ENCODE results near the gene SGSH. TPM values are rescaled to one million over a fixed set of nuclear protein-coding genes. Genes with fewer than 3 reads are reported as not detected.
"Not testable (repeated sequence)": the region's sequence is repeated elsewhere in the genome, so short reads cannot be mapped to it uniquely, and the experiment has no call there.

Gene SGSH
- total RNA-seq, 3 donors from 2014 or later (not counting 1 experiment from before 2014, with no cell fraction given): 73.4 to 96.5 (median 74.1) TPM

GRCh38 chr17:80203471-80203963 lies 16.6 kb downstream of the SGSH start:
- Histone ChIP-seq H3K36me3 (ENCODE audit: control insufficient read depth, insufficient read depth, low read length) (no peaks in the 10 kb centered on the region), H3K9me3 (ENCODE audit: control insufficient read depth, insufficient read depth, low read length) (no peaks in the 10 kb centered on the region), H3K4me3 (ENCODE audit: low read length) (no peak overlapping the region), H3K27ac (ENCODE audit: low read length) (no peak overlapping the region), H3K4me1 (ENCODE audit: control insufficient read depth, insufficient read depth, low read length) (no peaks in the 10 kb centered on the region), H3K27me3 (ENCODE audit: control insufficient read depth, insufficient read depth, low read length) (no peaks in the 10 kb centered on the region)
- ATAC-seq (no peak), DNase-seq (no peak)
- Mint-ChIP-seq H3K4me1 (no peaks in the 10 kb centered on the region), H3K36me3 (no peaks in the 10 kb centered on the region), H3K27ac (no peak overlapping the region), H3K27me3 (ENCODE audit: low read depth in 2 of 2) (no peaks in the 10 kb centered on the region), H3K9me3 (no peaks in the 10 kb centered on the region), H3K4me3 (no peak overlapping the region)
- 65% methylated on average over 11 of the region's 11 CpGs for WGBS (ENCODE audit: insufficient coverage)
- intact Hi-C loops (cut with micrococcal nuclease): no loop called here
- no peak for TF ChIP-seq CTCF (IDR thresholded peaks at IDR 0.05)

GRCh38 chr17:80202197-80202596 lies 17.9 kb downstream of the SGSH start:
- H3K4me1 ChIP-seq (ENCODE audit: control insufficient read depth, insufficient read depth, low read length): no peaks in the 10 kb centered on the region
- no peaks in the 10 kb centered on the region for H3K9me3 ChIP-seq (ENCODE audit: control insufficient read depth, insufficient read depth, low read length)
- DNase-seq: no peak
- no peak for TF ChIP-seq CTCF (IDR thresholded peaks at IDR 0.05)
- H3K4me3 Mint-ChIP-seq: no peak overlapping the region
- H3K4me3 ChIP-seq (ENCODE audit: low read length): no peak overlapping the region
- H3K27me3 ChIP-seq (ENCODE audit: control insufficient read depth, insufficient read depth, low read length): no peaks in the 10 kb centered on the region
- no peaks in the 10 kb centered on the region for H3K36me3 ChIP-seq (ENCODE audit: control insufficient read depth, insufficient read depth, low read length)
- no peaks in the 10 kb centered on the region for H3K27me3 Mint-ChIP-seq (ENCODE audit: low read depth in 2 of 2)
- WGBS (ENCODE audit: insufficient coverage): 94% methylated on average over 17 of the region's 17 CpGs
- H3K4me1 Mint-ChIP-seq: no peaks in the 10 kb centered on the region
- ATAC-seq: no peak
- H3K36me3 Mint-ChIP-seq: no peaks in the 10 kb centered on the region
- intact Hi-C loops (cut with micrococcal nuclease): no loop called here
- no peak overlapping the region for H3K27ac ChIP-seq (ENCODE audit: low read length)
- H3K9me3 Mint-ChIP-seq: no peaks in the 10 kb centered on the region
- no peak overlapping the region for H3K27ac Mint-ChIP-seq

- intact Hi-C loops (cut with micrococcal nuclease): no loop called here
- Mint-ChIP-seq H3K27me3 (ENCODE audit: low read depth in 2 of 2) (no peaks in the 10 kb centered on the region), H3K9me3 (no peaks in the 10 kb centered on the region), H3K27ac (no peak overlapping the region), H3K4me3 (no peak overlapping the region), H3K36me3 (no peaks in the 10 kb centered on the region), H3K4me1 (no peaks in the 10 kb centered on the region)
- 82% methylated on average over 15 of the region's 15 CpGs for WGBS (ENCODE audit: insufficient coverage)
- Histone ChIP-seq H3K36me3 (ENCODE audit: control insufficient read depth, insufficient read depth, low read length) (no peaks in the 10 kb centered on the region), H3K4me1 (ENCODE audit: control insufficient read depth, insufficient read depth, low read length) (no peaks in the 10 kb centered on the region), H3K27ac (ENCODE audit: low read length) (no peak overlapping the region), H3K9me3 (ENCODE audit: control insufficient read depth, insufficient read depth, low read length) (no peaks in the 10 kb centered on the region), H3K4me3 (ENCODE audit: low read length) (no peak overlapping the region), H3K27me3 (ENCODE audit: control insufficient read depth, insufficient read depth, low read length) (no peaks in the 10 kb centered on the region)
- DNase-seq (no peak), ATAC-seq (no peak)
- no peak for TF ChIP-seq CTCF (IDR thresholded peaks at IDR 0.05)
Observed at GRCh38 chr17:80201446-80201845, 18.7 kb downstream of the SGSH start.

- not testable (repeated sequence) for H3K4me1 Mint-ChIP-seq
Observed at GRCh38 chr17:80199295-80199694, 20.8 kb downstream of the SGSH start.

More at GRCh38 chr17:80199295-80199694, 20.8 kb downstream of the SGSH start:
- 73% methylated on average over 5 of the region's 6 CpGs for WGBS (ENCODE audit: insufficient coverage)
- H3K9me3 ChIP-seq (ENCODE audit: control insufficient read depth, insufficient read depth, low read length); H3K9me3 Mint-ChIP-seq; H3K27me3 ChIP-seq (ENCODE audit: control insufficient read depth, insufficient read depth, low read length); H3K27me3 Mint-ChIP-seq (ENCODE audit: low read depth in 2 of 2); ATAC-seq; H3K27ac Mint-ChIP-seq; DNase-seq; H3K36me3 Mint-ChIP-seq; H3K4me3 ChIP-seq (ENCODE audit: low read length); H3K36me3 ChIP-seq (ENCODE audit: control insufficient read depth, insufficient read depth, low read length); H3K27ac ChIP-seq (ENCODE audit: low read length); intact Hi-C loops (cut with micrococcal nuclease); H3K4me3 Mint-ChIP-seq; H3K4me1 ChIP-seq (ENCODE audit: control insufficient read depth, insufficient read depth, low read length): not testable (repeated sequence)

All from natural killer cell (primary cell).